Activated CD4-positive, alpha-beta T cell treated with anti-CD3 and anti-CD28 coated beads, Interleukin-2, Interleukin-4, amounts not matched to agents 100 ng/mL and 50 ng/mL, durations not matched to agents 16 hours and 8 hours (primary cell): ENCODE results near the gene CPED1.
"Not testable (repeated sequence)": the region's sequence is repeated elsewhere in the genome, so short reads cannot be mapped to it uniquely, and the experiment has no call there.

Experiments used
- DNase-seq: peaks from one replicate; pipeline ENCODE4 v3.0.0-alpha.2; 2020; ENCODE audit warnings: low spot score

Gene CPED1

DNA sequence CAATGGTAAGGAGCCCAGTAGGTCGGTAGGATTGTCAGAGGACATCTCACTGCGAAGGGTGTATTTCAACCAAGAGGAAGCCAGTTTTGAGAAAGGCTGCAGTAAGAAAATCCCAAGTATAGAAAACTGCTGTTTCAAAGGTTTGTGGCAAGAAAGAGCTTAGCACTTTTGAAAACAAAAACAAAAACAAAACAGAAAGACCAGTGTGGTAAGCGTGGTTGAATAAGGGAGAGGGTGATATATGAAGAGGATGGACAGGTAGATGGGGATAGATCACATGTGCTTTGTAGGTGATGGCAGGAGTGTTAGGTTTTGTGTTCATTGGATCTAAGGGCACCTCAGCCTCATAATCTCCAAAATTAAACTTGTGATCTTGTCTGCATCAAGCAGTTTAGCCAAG is 198.7 kb downstream of the CPED1 start:
- DNase-seq: no peak

DNA sequence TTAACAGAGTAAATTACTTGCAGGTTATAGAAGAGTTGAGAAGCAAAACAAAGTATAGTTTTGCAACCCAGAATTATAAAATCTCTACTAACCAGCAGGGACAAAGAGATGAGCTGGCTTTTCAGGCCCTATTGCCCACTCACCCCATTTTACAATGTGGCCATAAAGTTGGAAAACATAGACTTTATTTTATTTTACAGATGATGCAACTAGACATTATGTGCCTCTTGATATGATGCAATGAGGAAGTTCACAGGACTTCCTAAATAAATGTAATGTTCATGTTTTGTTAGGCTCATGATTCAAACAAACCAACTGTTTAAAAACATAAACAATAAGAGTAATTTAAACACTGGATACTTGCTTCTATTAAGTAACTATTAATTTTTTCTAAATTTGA is 199.2 kb downstream of the CPED1 start:
- no peak for DNase-seq

- no peak for DNase-seq
Measured at GRCh38 chr7:121192834-121193233, 204.3 kb downstream of the CPED1 start.

GRCh38 chr7:121195010-121195409 is 206.5 kb downstream of the CPED1 start:
- DNase-seq: no peak

DNA sequence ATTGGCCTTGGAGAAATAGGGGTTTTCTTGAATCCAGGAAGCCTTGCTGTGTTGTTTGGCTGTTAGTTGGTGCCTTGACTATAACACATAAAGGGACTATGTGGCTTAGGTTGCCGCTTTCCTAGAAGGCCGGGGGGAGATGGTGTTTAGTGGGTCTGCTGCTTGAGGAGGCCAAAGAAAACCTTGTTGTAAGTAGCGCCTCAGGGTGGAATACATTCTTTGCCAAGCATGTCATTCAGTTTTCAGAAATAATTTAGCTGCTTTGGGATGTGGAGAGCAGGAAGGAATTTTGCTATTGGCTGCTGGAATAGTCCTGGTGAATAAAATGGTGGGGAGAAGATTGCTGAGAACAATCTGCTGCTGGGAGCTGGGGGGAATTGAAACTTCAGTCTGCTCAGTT is 207.4 kb downstream of the CPED1 start:
- no peak for DNase-seq

DNA sequence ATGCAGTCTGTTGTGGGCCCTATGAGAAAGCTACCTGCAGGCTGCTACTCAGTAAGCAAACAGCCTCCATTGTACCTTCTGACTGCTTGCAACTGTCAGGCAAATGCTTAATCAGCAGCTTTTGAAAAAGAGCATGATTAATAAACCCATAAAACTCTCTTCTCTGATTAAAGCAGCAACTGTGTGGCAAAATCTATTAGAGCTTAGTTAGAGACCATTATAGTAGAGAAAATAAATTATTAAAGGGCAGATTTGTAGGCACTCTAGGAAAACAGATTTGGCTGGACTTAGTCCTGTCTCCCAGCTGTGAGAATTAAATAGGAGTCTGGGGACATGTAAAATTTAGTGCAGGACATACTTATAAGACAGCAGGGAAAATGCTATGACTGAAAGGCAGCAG is 207.8 kb downstream of the CPED1 start:
- DNase-seq: no peak

- DNase-seq: no peak
Measured at GRCh38 chr7:121197455-121197854, 208.9 kb downstream of the CPED1 start.

GRCh38 chr7:121198502-121198901 is 210.0 kb downstream of the CPED1 start:
- DNase-seq: no peak

DNA sequence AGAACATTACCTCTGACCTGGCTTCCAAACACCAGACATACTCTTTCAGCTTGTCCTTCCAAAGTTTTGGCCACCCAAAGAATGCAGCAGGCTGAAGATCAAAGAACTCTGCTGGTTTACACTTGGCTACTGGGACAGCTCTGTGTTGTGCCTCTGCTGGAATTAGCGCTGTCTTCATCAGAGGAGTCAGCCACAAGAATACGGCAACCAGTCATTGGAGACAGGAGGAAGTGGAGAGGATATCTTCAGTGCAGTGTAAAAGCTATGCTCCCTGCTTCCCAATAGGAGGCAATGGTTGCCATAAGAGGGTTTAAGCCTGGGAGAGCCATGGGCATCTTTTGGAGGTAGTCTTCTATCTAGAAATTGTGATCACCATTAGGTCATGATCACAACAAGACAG is 213.6 kb downstream of the CPED1 start:
- no peak for DNase-seq

DNA sequence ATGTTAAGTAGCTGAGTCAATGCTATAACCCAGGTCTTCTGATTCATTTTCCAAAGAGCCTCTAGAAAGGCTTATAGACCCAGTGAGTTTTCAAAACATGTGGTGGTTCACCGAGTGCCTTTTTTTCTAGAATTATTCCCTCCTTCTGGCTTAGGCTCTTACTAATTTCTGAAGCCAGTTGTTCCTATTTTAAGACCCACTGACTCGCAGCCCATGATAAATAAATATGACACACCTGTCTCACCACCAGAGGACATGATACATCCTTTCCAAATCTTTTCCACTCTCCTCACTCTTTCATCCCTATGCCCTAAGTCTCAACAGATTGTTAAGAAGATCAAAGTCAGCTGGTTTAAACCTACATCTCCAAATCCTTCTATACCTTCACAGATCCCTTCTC is 214.3 kb downstream of the CPED1 start:
- DNase-seq: no peak

- DNase-seq: no peak
Measured at GRCh38 chr7:121204537-121204936, 216.0 kb downstream of the CPED1 start.

DNA sequence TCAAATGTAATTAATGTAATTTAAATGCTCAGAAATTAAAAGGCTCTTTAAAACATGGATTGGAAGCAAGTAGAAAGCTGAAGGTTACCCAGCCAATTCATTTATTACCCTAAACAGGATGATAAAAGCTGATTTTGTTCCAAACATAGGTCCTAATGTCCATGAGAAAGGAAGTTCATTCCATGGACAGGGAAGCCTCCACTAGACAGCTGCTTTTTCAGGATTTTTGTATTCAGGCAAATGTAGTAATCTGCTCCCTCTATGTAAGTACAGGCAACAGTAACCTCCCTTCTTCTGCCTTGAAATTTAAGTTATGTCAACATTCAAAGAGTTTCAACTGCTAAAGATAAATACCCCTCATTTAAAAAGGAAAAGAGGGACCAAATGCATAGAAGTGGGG is 217.3 kb downstream of the CPED1 start:
- no peak for DNase-seq

DNA sequence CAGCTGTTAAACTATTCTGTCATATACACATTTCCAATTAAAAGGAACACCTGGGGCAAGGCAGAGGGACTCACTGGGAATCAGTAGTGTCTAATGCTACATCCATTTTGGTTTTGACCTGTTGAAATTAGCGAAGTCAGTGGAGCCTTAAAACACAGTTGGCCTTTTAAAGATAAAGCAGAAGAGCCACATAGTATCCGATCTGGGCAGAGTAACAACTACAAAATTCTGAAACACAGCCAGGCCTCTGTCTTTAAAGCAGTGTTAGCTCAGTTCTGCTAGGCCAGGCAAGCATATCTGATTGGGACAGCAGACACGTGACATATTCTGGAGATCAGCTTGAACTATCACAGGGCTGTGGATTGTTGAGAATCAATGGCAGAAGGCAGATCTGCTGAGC is 222.7 kb downstream of the CPED1 start:
- no peak for DNase-seq

DNA sequence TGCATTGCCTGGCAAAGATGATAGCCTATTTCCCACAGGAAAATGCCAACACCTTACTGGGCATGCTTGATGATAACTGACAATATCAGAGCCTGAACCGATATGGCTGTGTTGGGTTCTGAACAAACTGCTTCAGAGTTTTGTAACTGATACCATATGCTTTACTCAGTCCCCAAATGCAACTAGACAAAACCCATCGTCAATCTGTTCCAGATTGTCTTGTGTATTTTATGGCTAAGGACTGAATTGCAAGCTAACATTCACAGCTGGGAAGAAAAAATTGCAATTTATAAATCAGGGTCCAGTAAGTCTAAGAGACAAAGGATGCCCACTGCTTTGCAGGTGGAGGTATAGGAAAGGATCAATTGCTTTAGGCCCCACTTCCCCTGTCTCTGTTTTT is 223.5 kb downstream of the CPED1 start:
- DNase-seq: no peak

DNA sequence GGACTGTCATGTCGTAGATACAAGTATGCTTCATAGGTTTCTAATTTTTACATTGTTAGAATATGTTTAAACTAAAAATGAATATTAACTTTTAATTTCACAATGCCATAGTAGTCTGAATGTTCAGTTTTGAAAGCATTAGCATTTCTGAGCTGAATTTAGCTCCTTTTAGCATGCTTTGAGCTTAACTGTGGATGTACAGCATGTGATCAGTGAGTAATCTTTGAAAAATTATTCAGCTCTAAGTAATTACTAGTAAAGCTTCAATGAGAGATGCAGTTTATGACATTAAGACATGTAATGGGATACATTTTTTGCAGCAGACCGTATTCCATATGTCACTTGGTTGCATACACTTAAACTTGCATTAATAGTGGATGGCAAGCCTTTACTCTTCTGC is 226.1 kb downstream of the CPED1 start:
- DNase-seq: no peak

DNA sequence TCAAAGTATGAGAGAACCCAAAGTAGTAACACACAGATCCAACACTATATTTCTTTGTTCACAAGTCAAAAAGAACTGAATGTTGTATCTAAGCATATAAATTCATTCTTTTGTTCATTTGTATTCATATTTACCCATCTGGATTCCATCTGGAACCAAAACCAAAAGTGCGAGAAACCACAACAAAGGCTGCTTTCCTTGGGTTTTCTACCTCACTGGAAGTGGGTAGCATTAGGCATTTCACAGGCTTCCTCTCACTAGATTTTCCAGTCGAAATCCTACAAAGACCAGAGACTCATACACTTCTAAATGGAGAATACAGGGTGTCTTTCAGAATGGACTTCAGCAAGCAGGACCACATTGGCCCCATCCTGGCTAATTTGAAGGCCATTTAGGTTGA is 230.5 kb downstream of the CPED1 start:
- no peak for DNase-seq

DNA sequence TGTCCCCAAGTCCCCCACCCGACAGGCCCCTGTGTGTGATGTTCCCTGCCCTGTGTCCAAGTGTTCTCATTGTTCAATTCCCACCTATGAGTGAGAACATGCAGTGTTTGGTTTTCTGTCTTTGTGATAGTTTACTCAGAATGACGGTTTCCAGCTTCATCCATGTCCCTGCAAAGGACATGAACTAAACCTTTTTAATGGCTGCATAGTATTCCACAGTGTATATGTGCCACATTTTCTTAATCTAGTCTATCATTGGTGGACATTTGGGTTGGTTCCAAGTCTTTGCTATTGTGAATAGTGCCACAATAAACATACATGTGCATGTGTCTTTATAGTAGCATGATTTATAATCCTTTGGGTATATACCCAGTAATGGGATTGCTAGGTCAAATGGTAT is 232.6 kb downstream of the CPED1 start:
- not testable (repeated sequence) for DNase-seq

DNA sequence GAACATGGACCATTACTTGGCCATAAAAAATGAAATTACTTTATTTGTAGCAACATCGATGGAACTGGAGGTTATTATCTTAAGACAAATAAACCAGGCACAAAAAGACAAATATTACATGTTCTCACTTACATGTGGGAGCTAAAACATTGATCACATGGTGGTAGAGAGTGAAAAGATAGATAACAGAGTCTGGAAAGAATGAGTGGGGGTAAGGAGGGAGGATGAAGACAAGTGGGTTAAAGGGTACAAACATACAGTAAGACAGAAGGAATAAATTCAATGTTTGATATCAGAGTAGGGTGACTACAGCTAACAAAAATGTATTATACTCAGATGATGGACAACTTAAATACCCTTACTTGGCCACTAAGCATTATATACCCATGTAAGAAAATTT is 240.3 kb downstream of the CPED1 start:
- no peak for DNase-seq

DNA sequence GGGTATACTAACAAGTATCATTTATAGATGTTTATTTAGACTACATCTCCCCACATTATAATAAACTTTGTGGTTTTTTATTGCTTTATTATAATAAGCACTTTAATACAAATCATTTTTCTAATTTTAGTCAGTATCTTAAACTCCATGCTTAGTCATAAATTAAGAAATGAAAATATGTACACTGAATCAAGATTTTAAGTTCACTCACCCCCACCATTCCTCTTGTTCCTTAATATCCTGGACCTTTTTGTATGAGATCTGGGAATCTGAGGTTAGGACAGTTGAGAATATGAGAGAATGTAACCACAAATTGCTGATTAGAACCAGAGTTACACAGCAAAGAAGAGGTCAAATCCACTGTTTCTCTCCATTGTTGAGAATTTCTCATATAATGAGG is 246.7 kb downstream of the CPED1 start:
- DNase-seq: no peak

DNA sequence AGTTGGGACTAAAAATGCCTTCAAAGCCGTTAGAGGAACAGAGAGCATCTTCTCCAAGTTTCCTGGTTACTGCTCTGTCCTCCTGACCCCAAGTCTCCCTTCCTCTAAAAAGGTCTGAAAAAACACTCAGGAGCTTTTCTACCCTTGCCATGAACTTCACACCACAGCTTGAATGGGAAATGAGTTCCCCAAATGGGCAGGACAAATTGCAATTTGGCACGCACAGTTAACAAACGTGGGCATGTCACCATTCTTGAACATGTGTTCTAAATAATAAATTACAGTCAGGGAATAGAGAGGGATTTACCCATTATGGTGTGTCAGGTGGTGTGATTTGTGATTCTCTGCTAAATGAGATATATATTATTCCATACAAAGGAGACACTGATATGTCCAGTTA is 249.1 kb downstream of the CPED1 start:
- DNase-seq: no peak

GRCh38 chr7:121244120-121244870 is 255.8 kb downstream of the CPED1 start:
- no peak for DNase-seq

DNA sequence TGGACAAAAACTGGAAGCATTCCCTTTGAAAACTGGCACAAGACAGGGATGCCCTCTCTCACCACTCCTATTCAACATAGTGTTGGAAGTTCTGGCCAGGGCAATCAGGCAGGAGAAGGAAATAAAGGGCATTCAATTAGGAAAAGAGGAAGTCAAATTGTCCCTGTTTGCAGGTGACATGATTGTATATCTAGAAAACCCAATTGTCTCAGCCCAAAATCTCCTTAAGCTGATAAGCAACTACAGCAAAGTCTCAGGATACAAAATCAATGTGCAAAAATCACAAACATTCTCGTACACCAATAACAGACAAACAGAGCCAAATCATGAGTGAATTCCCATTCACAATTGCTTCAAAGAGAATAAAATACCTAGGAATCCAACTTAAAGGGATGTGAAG is 262.9 kb downstream of the CPED1 start:
- not testable (repeated sequence) for DNase-seq

GRCh38 chr7:121252523-121253235 is 264.2 kb downstream of the CPED1 start:
- DNase-seq: not testable (repeated sequence)

- DNase-seq: no peak
Measured at GRCh38 chr7:121259826-121260225, 271.3 kb downstream of the CPED1 start.
